GM10248 (cell line): ENCODE results near the gene PRM3.

Source experiments
- CTCF ChIA-PET: fragments of 300-600 bp; sonication (Branson Sonifier 250); formaldehyde crosslinking; extraction: SDS; loops from one replicate; lab custom pipeline; 2021; ENCODE audit warnings: antibody characterized with exemption; lab: Yijun Ruan, JAX
- POLR2A ChIA-PET: fragments of 350-650 bp; sonication (Branson Sonifier 250); formaldehyde crosslinking; extraction: SDS; loops from one replicate; lab custom pipeline; 2020; ENCODE audit warnings: antibody characterized with exemption; lab: Yijun Ruan, JAX
- DNase-seq: peaks from one replicate; pipeline ENCODE4 v3.0.0; 2012; ENCODE audit errors: extremely low spot score
- TF ChIP-seq, protein P1 (sequence below): IDR thresholded peaks from 2 replicates; pipeline ENCODE4 v1.5.1; 2012; ENCODE audit warnings: mild to moderate bottlenecking, low read depth; ENCODE audit errors: extremely low read depth, missing control alignments, control extremely low read depth

PRM3 gene

DNA sequence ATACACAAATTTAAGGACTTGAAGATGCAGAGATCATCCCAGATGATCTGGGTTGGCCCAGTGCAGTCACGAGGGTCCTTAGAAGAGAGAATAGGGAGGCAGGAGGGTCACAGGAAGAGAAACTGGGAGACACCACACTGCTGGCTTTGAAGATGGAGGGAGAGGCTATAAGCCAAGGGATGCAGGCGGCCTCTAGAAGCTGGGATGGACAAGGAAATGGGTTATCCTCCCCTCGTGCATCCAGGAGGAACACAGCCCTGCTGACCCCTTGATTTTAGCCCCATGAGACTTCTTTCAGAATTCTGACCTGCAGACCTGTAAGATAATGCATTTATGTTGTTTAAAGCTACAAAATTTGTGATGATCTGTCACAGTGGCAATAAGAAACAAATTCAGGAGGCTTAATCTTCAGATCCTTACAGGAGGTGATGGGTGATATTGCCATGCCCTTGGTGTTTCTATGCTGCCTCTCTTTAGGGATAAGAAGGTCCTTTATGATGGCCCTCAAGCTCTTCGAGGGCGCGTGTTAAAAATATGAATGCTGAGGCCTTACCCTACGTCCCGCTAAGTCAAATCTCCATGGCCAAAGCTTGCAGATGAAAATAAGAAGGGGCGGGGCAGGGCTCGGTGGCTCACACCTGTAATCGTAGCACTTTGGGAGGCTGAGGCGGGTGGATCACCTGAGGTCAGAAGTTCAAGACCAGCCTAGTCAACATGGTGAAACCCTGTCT is 4.3 kb upstream of the PRM3 start:
- POLR2A ChIA-PET, result no interaction called here

GRCh38 chr16:11276896-11277593 is 3.6 kb upstream of the PRM3 start:
- POLR2A ChIA-PET, result interaction anchor here (0.6 kb wide), 1 partner anchor 577 kb away, joined by 3 read pairs; no protein-coding TSS in a partner anchor
- TF ChIP-seq, protein P1, sequence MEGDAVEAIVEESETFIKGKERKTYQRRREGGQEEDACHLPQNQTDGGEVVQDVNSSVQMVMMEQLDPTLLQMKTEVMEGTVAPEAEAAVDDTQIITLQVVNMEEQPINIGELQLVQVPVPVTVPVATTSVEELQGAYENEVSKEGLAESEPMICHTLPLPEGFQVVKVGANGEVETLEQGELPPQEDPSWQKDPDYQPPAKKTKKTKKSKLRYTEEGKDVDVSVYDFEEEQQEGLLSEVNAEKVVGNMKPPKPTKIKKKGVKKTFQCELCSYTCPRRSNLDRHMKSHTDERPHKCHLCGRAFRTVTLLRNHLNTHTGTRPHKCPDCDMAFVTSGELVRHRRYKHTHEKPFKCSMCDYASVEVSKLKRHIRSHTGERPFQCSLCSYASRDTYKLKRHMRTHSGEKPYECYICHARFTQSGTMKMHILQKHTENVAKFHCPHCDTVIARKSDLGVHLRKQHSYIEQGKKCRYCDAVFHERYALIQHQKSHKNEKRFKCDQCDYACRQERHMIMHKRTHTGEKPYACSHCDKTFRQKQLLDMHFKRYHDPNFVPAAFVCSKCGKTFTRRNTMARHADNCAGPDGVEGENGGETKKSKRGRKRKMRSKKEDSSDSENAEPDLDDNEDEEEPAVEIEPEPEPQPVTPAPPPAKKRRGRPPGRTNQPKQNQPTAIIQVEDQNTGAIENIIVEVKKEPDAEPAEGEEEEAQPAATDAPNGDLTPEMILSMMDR, result no peak
- DNase-seq, result no peak
- CTCF ChIA-PET, result interaction anchor here (1.0 to 1.5 kb wide), 4 partner anchors 21 to 313 kb away, joined by 3 to 4 read pairs (median 4); partner anchors contain the start of gene SOCS1

More for the DNA sequence above, 4.3 kb upstream of the PRM3 start:
- TF ChIP-seq, protein P1, result no peak
- DNase-seq, result no peak
- CTCF ChIA-PET, result interaction anchor here (1.2 to 1.5 kb wide), 2 partner anchors 22 to 223 kb away, joined by 3 read pairs; partner anchors contain the start of gene SOCS1

- CTCF ChIA-PET, result interaction anchor here (1.0 to 1.1 kb wide), 2 partner anchors 80 to 312 kb away, joined by 4 read pairs; no protein-coding TSS in a partner anchor
- TF ChIP-seq, protein P1, result no peak
- DNase-seq, result no peak
- POLR2A ChIA-PET, result interaction anchor here (0.6 kb wide), 1 partner anchor 577 kb away, joined by 3 read pairs; no protein-coding TSS in a partner anchor
These were observed 2.9 kb upstream of the PRM3 start, which contains the start of gene PRM2 for GRCh38 chr16:11276143-11276895. Gene PRM2 (minus strand): TSS chr16:11276480. CDS start chr16:11276370, 110 bp downstream.

GRCh38 chr16:11274964-11275363 is 1.5 kb upstream of the PRM3 start:
- DNase-seq, result no peak
- ChIA-PET CTCF (interaction anchor here (0.8 kb wide), 1 partner anchor 17 kb away, joined by 3 read pairs; no protein-coding TSS in a partner anchor), POLR2A (interaction anchor here (0.6 kb wide), 1 partner anchor 293 kb away, joined by 5 read pairs; no protein-coding TSS in a partner anchor)
- TF ChIP-seq, protein P1, result no peak

- ChIA-PET CTCF (interaction anchor here (1.1 to 2.6 kb wide), 7 partner anchors 10 to 123 kb away, joined by 3 to 7 read pairs (median 3); partner anchors contain the start of gene SOCS1), POLR2A (no interaction called here)
- TF ChIP-seq, protein P1, result no peak
- DNase-seq, result no peak
These were observed 394 bp upstream of the PRM3 start for GRCh38 chr16:11273721-11274324.
